ENCODE data around the gene KRTAP4-5.

- no peak for TF ChIP-seq CTCF (IDR thresholded peaks at IDR 0.05)
- TF ChIP-seq POLR2A (IDR thresholded peaks at IDR 0.05): no peak
Measured at GRCh38 chr17:41153856-41154255, 4.2 kb upstream of the KRTAP4-5 start.
